H1 (cell line): Measurements from ENCODE around the gene KBTBD3. TPM values are rescaled to one million over a fixed set of nuclear protein-coding genes. Genes with fewer than 3 reads are reported as not detected.

ENCODE experiments used
- CTCF ChIA-PET: fragments of 300-600 bp; sonication (Branson Sonifier 250); formaldehyde crosslinking; loops from one replicate; lab custom pipeline; 2021; ENCODE audit not compliant: partially characterized antibody; lab: Charles Lee
- POLR2A ChIA-PET: fragments of 300-600 bp; sonication (Branson Sonifier 250); formaldehyde crosslinking; loops from one replicate; lab custom pipeline; 2021; ENCODE audit warnings: inconsistent platforms; ENCODE audit not compliant: partially characterized antibody; lab: Charles Lee
- DNase-seq, 2 experiments: peaks; one replicate each; pipeline versions ENCODE4 v3.0.0 to v3.0.0-alpha.2; 2010 to 2022; ENCODE audit warnings: low spot score in 2 of 2, low read depth in 1 of 2, mixed read lengths in 1 of 2
- FAIRE-seq: peaks from 2 replicates; lab custom pipeline; 2011; peaks lifted over from hg19 to GRCh38; lab: Jason Lieb, UNC
- H2AFZ ChIP-seq: 2 replicates; pipeline ENCODE4 v1.8.1; 2012; ENCODE audit warnings: low read length, inconsistent platforms
- H2AK5ac ChIP-seq: 2 replicates; pipeline ENCODE4 v1.6.1; 2013; ENCODE audit warnings: low read depth, low read length
- H2BK120ac ChIP-seq: replicated peaks from 2 replicates; pipeline ENCODE3; 2013; ENCODE audit warnings: low read depth, low read length, inconsistent platforms
- H2BK12ac ChIP-seq: 2 replicates; pipeline ENCODE4 v1.6.1; 2013; ENCODE audit warnings: low read depth, low read length
- H2BK15ac ChIP-seq: 2 replicates; pipeline ENCODE4 v1.6.1; 2013; ENCODE audit warnings: low read length
- H2BK20ac ChIP-seq: 2 replicates; pipeline ENCODE4 v1.6.1; 2013; ENCODE audit warnings: low read length
- H2BK5ac ChIP-seq: 2 replicates; pipeline ENCODE4 v1.6.1; 2013; ENCODE audit warnings: low read depth, low read length
- H3K14ac ChIP-seq: 2 replicates; pipeline ENCODE4 v1.6.1; 2013; ENCODE audit warnings: inconsistent platforms; ENCODE audit not compliant: insufficient read length
- H3K18ac ChIP-seq: 2 replicates; pipeline ENCODE4 v1.6.1; 2013; ENCODE audit warnings: low read length; ENCODE audit errors: extremely low read depth
- H3K23ac ChIP-seq: 2 replicates; pipeline ENCODE4 v1.6.1; 2013; ENCODE audit warnings: inconsistent platforms; ENCODE audit not compliant: insufficient read length
- H3K23me2 ChIP-seq: 2 replicates; pipeline ENCODE4 v1.6.1; 2013; ENCODE audit warnings: low read depth, low read length
- H3K27ac ChIP-seq: 2 replicates; pipeline ENCODE4 v1.6.1; 2011; ENCODE audit warnings: low read depth, low read length, inconsistent platforms
- H3K27me3 ChIP-seq, 4 experiments: replicated peaks in 1 of 4; 1 replicate in 1 of 4; 2 replicates in 3 of 4; pipeline versions ENCODE4 v1.6.1 to v1.8.1; 2011 to 2013; ENCODE audit warnings: low read length in 3 of 4, mild to moderate bottlenecking in 3 of 4, inconsistent platforms in 2 of 4, mixed read lengths in 2 of 4, moderate library complexity in 1 of 4; ENCODE audit not compliant: control insufficient read depth in 3 of 4, insufficient read depth in 3 of 4; ENCODE audit errors: extremely low read depth in 1 of 4
- H3K36me3 ChIP-seq, 4 experiments: 2 replicates each; pipeline versions ENCODE4 v1.6.1 to v1.8.1; 2011 to 2013; ENCODE audit warnings: mild to moderate bottlenecking in 4 of 4, low read length in 3 of 4, moderate library complexity in 2 of 4, control low read depth in 1 of 4, inconsistent platforms in 1 of 4; ENCODE audit not compliant: insufficient read depth in 4 of 4, control insufficient read depth in 2 of 4
- H3K4ac ChIP-seq: replicated peaks from 2 replicates; pipeline ENCODE3; 2013; ENCODE audit warnings: low read length, low read depth, mixed read lengths, inconsistent platforms; ENCODE audit not compliant: insufficient read length
- H3K4me1 ChIP-seq, 4 experiments: replicated peaks in 1 of 4; 1 replicate in 1 of 4; 2 replicates in 3 of 4; pipeline versions ENCODE4 v1.6.1 to v1.8.1; 2011 to 2013; ENCODE audit warnings: low read length in 3 of 4, inconsistent platforms in 2 of 4, mixed read lengths in 1 of 4; ENCODE audit not compliant: insufficient read depth in 4 of 4, control insufficient read depth in 3 of 4
- H3K4me2 ChIP-seq, 2 experiments: 2 replicates each; pipeline versions ENCODE4 v1.6.1 to v1.8.1; 2011 to 2013; ENCODE audit warnings: low read depth in 2 of 2, low read length in 2 of 2, control low read depth in 1 of 2, inconsistent platforms in 1 of 2, mild to moderate bottlenecking in 1 of 2; ENCODE audit not compliant: insufficient read depth in 1 of 2
- H3K4me3 ChIP-seq, 4 experiments: fragments of 200-600, 300-600 bp in 1 of 4; sonication (generic), shearing (Covaris generic), sonication (Bioruptor Twin) in 1 of 4; 2 replicates each; pipeline versions ENCODE4 v1.5.1 to v1.8.1; 2011 to 2016; ENCODE audit warnings: low read length in 4 of 4, low read depth in 3 of 4, control low read depth in 2 of 4, inconsistent platforms in 2 of 4, mild to moderate bottlenecking in 2 of 4, mixed read lengths in 1 of 4, moderate library complexity in 1 of 4; ENCODE audit not compliant: insufficient read depth in 2 of 4; ENCODE audit errors: extremely low read depth in 1 of 4
- H3K56ac ChIP-seq: replicated peaks from 2 replicates; pipeline ENCODE3; 2013; ENCODE audit warnings: low read depth, mild to moderate bottlenecking, mixed read lengths, low read length, inconsistent platforms; ENCODE audit not compliant: insufficient read length
- H3K79me1 ChIP-seq: 2 replicates; pipeline ENCODE4 v1.6.1; 2013; ENCODE audit warnings: low read depth, low read length, control low read depth
- H3K79me2 ChIP-seq, 2 experiments: 2 replicates each; pipeline versions ENCODE4 v1.6.1 to v1.8.1; 2012 to 2013; ENCODE audit warnings: low read length in 2 of 2, mild to moderate bottlenecking in 2 of 2, inconsistent platforms in 1 of 2; ENCODE audit not compliant: insufficient read depth in 2 of 2, control insufficient read depth in 1 of 2
- H3K9ac ChIP-seq, 4 experiments: replicated peaks in 1 of 4; 1 replicate in 1 of 4; 2 replicates in 3 of 4; pipeline versions ENCODE4 v1.6.1 to v1.8.1; 2011 to 2013; ENCODE audit warnings: low read depth in 3 of 4, low read length in 3 of 4, control low read depth in 2 of 4, mild to moderate bottlenecking in 2 of 4, moderate library complexity in 2 of 4, inconsistent platforms in 1 of 4; ENCODE audit errors: extremely low read depth in 1 of 4
- H3K9me3 ChIP-seq, 2 experiments: 2 replicates each; pipeline versions ENCODE4 v1.6.1 to v1.8.1; 2012 to 2013; ENCODE audit warnings: mild to moderate bottlenecking in 2 of 2, moderate library complexity in 2 of 2, control low read depth in 1 of 2, inconsistent platforms in 1 of 2, low read depth in 1 of 2, low read length in 1 of 2, mixed read lengths in 1 of 2; ENCODE audit not compliant: insufficient read depth in 2 of 2
- H4K20me1 ChIP-seq, 2 experiments: replicated peaks in 1 of 2; 2 replicates each; pipeline versions ENCODE3 to v1.8.1; 2011 to 2013; ENCODE audit warnings: inconsistent platforms in 2 of 2, low read length in 2 of 2, mild to moderate bottlenecking in 1 of 2; ENCODE audit not compliant: insufficient read depth in 2 of 2, control insufficient read depth in 1 of 2
- H4K5ac ChIP-seq: 2 replicates; pipeline ENCODE4 v1.6.1; 2013; ENCODE audit warnings: low read length, low read depth, mixed read lengths, inconsistent platforms; ENCODE audit not compliant: insufficient read length
- H4K8ac ChIP-seq: 2 replicates; pipeline ENCODE4 v1.8.0; 2013; ENCODE audit warnings: mild to moderate bottlenecking, moderate library complexity, low read length, inconsistent platforms; ENCODE audit not compliant: insufficient read depth; ENCODE audit errors: extremely low read depth
- H4K91ac ChIP-seq: replicated peaks from 2 replicates; pipeline ENCODE3; 2013; ENCODE audit warnings: low read length, mixed read lengths, inconsistent platforms; ENCODE audit not compliant: insufficient read length
- CBX8 ChIP-seq: fragments of 300-800, 300-1000 bp; sonication (generic); IDR thresholded peaks from 2 replicates; pipeline ENCODE4 v1.7.1; 2016; ENCODE audit warnings: low read depth, low read length, borderline replicate concordance
- CEBPB ChIP-seq: IDR thresholded peaks from 2 replicates; pipeline ENCODE4 v1.6.1; 2012; ENCODE audit warnings: low read depth, low read length
- CREB1 ChIP-seq: IDR thresholded peaks from 2 replicates; pipeline ENCODE4 v1.6.1; 2012; ENCODE audit warnings: inconsistent platforms
- EP300 ChIP-seq, 2 experiments: IDR thresholded peaks; 1 replicate in 1 of 2; 2 replicates in 1 of 2; pipeline ENCODE4 v1.6.1; 2011 to 2012; ENCODE audit warnings: low read depth in 2 of 2, low read length in 2 of 2, mild to moderate bottlenecking in 2 of 2, borderline replicate concordance in 1 of 2, inconsistent platforms in 1 of 2, moderate library complexity in 1 of 2
- HDAC6 ChIP-seq: IDR thresholded peaks from one replicate; pipeline ENCODE4 v1.7.1; 2012; ENCODE audit warnings: low read depth, mild to moderate bottlenecking, inconsistent platforms, low read length, moderate library complexity
- KDM5A ChIP-seq: fragments of 200-600 bp; IDR thresholded peaks from 2 replicates; pipeline ENCODE4 v1.7.1; 2012; ENCODE audit warnings: mild to moderate bottlenecking, low read length, inconsistent platforms, mixed read lengths
- NRF1 ChIP-seq: IDR thresholded peaks from 2 replicates; pipeline ENCODE4 v1.6.1; 2011; ENCODE audit warnings: mild to moderate bottlenecking, low read depth, low read length, improper control_type of control experiment
- PHF8 ChIP-seq: fragments of 200-600 bp; sonication (generic); conservative IDR thresholded peaks from 2 replicates; pipeline ENCODE4 v1.7.1; 2012; ENCODE audit warnings: low read depth, mild to moderate bottlenecking, inconsistent platforms, low read length, moderate library complexity
- POU5F1 ChIP-seq: IDR thresholded peaks from 2 replicates; pipeline ENCODE4 v1.6.1; 2011; ENCODE audit warnings: low read depth, mild to moderate bottlenecking, low read length, moderate library complexity
- RXRA ChIP-seq: IDR thresholded peaks from 2 replicates; pipeline ENCODE4 v1.6.1; 2011; ENCODE audit warnings: low read depth, mild to moderate bottlenecking, low read length, moderate library complexity; ENCODE audit not compliant: insufficient read depth
- SP1 ChIP-seq: IDR thresholded peaks from 2 replicates; pipeline ENCODE4 v1.6.1; 2011; ENCODE audit warnings: low read depth, low read length
- SUZ12 ChIP-seq: fragments of 200-600 bp; sonication (generic); IDR thresholded peaks from 2 replicates; pipeline ENCODE4 v1.6.1; 2012; ENCODE audit warnings: mild to moderate bottlenecking, inconsistent platforms, low read length, moderate library complexity, mixed read lengths
- TAF7 ChIP-seq: optimal IDR thresholded peaks from 2 replicates; pipeline ENCODE3; 2011; ENCODE audit warnings: low read depth, mild to moderate bottlenecking, inconsistent platforms, low read length, moderate library complexity, borderline replicate concordance
- TBP ChIP-seq: IDR thresholded peaks from 2 replicates; pipeline ENCODE4 v1.6.1; 2011; ENCODE audit warnings: low read depth, low read length, improper control_type of control experiment
- TEAD4 ChIP-seq: IDR thresholded peaks from 2 replicates; pipeline ENCODE4 v1.6.1; 2012; ENCODE audit warnings: low read depth, low read length, inconsistent platforms, mixed read lengths
- WGBS, 2 experiments: shearing (Covaris generic) in 1 of 2; methylation state at CpG; one replicate each; pipeline versions ENCODE4 v1.1.6 to v1.1.7; 2013 to 2015; ENCODE audit warnings: low lambda C conversion rate in 2 of 2, mixed read lengths in 2 of 2, inconsistent platforms in 1 of 2, low coverage in 1 of 2, missing lambda C conversion rate in 1 of 2; ENCODE audit not compliant: insufficient replicate concordance in 2 of 2, insufficient coverage in 1 of 2, insufficient read length in 1 of 2; ENCODE audit errors: extremely low coverage in 1 of 2, missing lambda C conversion rate in 1 of 2; 5-methylcytosine and 5-hydroxymethylcytosine counted together
- polyA plus RNA-seq, 7 experiments: library from polyadenylated mRNA; depleted of rRNA in 3 of 7; stranded (reverse) in 5 of 7; unstranded in 2 of 7; fragments of >200 nt in 5 of 7; fragments of 200-250 nt in 2 of 7; gene quantifications; 1 replicate in 5 of 7; 2 replicates in 1 of 7; 4 replicates in 1 of 7; pipeline versions ENCODE4 v1.2.1 to v1.2.3, GENCODE V29; 2011 to 2013; ENCODE audit warnings: missing spikeins in 2 of 7, mixed read lengths in 2 of 7
- total RNA-seq: library from RNA; stranded (reverse); fragmentation: NEBNext Ultra II Directional; extraction: Animal tissue kit (Norgen Biotek cat#: 25700); gene quantifications from 2 replicates; pipeline ENCODE4 v1.2.1, GENCODE V29; 2021
- TF ChIP-seq, protein P1 (sequence below): IDR thresholded peaks from 2 replicates; pipeline ENCODE4 v1.6.1; 2012; ENCODE audit warnings: inconsistent platforms

KBTBD3 gene
- total and polyA plus RNA-seq, 2 of the 8 experiments (the other 6 are each of a cell fraction or from before 2014, with no cell fraction given): 1.2 to 6.1 TPM

DNA sequence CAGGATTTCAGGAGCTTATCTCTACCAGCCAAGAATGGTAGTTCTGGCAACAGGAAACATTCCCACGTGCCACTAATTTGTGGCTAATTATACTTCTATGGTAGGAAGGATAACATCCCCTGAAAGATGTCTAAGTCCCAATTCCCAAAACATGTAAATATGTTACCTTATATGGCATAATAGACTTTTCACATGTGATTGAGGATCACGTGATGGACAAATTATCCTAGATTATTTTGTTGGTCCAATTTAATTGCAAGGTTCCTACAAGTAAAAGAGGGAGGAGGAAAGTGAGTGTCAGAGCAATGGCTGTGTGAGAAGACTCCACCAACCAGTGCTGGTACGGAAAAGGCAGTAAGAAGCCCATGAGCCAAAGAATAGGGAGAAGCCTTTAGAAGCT, 45.2 kb downstream of the KBTBD3 start:
- ChIA-PET CTCF (no interaction called here), POLR2A (no interaction called here)
- Histone ChIP-seq H3K36me3 (no peaks in the 10 kb centered on the region), H4K5ac (no peak overlapping the region), H2AK5ac (no peak overlapping the region), H3K14ac (no peak overlapping the region), H2AFZ (no peak overlapping the region), H3K27me3 (peaks cover 0 to 1% (median 0%) of the 10 kb centered on the region in 4 experiments; a peak in 1 of 7 replicates), H3K9me3 (no peaks in the 10 kb centered on the region), H3K27ac (no peak overlapping the region), H4K91ac (no peak overlapping the region), H3K4me2 (no peak overlapping the region), H4K20me1 (no peaks in the 10 kb centered on the region), H3K4me3 (no peak overlapping the region), H2BK5ac (no peak overlapping the region), H3K4ac (no peak overlapping the region), H3K4me1 (no peaks in the 10 kb centered on the region), H2BK120ac (no peak overlapping the region), H3K23me2 (no peaks in the 10 kb centered on the region), H3K9ac (no peak overlapping the region), H3K23ac (no peak overlapping the region), H2BK20ac (no peak overlapping the region), H3K79me1 (no peaks in the 10 kb centered on the region), H3K56ac (no peak overlapping the region), H4K8ac (no peak overlapping the region), H3K18ac (no peak overlapping the region), H2BK12ac (no peak overlapping the region), H2BK15ac (no peak overlapping the region), H3K79me2 (no peaks in the 10 kb centered on the region)
- FAIRE-seq: no peak
- 87% methylated on average over 3 of the region's 3 CpGs; no CpG with 5 or more reads in 1 of the 2 experiments for WGBS, 2 experiments
- no peak for DNase-seq
- TF ChIP-seq, protein P1, sequence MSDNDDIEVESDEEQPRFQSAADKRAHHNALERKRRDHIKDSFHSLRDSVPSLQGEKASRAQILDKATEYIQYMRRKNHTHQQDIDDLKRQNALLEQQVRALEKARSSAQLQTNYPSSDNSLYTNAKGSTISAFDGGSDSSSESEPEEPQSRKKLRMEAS: no peak
- TF ChIP-seq PHF8 (no peak), POU5F1 (no peak), EP300 (IDR thresholded peaks at IDR 0.05; ENCODE audit: borderline replicate concordance in 1 of 2, low read depth in 2 of 2, low read length in 2 of 2) (no peak), CREB1 (no peak), KDM5A (no peak), CBX8 (no peak), TEAD4 (no peak), HDAC6 (no peak), NRF1 (no peak), CEBPB (no peak), RXRA (no peak), TAF7 (no peak), SUZ12 (no peak), TBP (no peak), SP1 (no peak)
